Stimulated activated memory B cell treated with anti-CD40 and anti-IgM and Interleukin-4, amounts not matched to agents 10 μg/mL and 1 μg/mL and 100 μg/mL, for 72 hours (primary cell): ENCODE measurements around the gene C6.
"Not testable (repeated sequence)": the region's sequence is repeated elsewhere in the genome, so short reads cannot be mapped to it uniquely, and the experiment has no call there.

Source experiments
- ATAC-seq: fragments of 150-1000 bp; cut with Tn5 transposase; 2 replicates; pipeline ENCODE4 v1.10.0; 2021
- H3K27ac Mint-ChIP-seq: one replicate; pipeline ENCODE4 v1.8.0; 2022; ENCODE audit warnings: mild to moderate bottlenecking, mixed read lengths
- H3K27me3 Mint-ChIP-seq: one replicate; pipeline ENCODE4 v1.8.0; 2022; ENCODE audit warnings: mixed read lengths
- H3K36me3 Mint-ChIP-seq: one replicate; pipeline ENCODE4 v1.8.0; 2022; ENCODE audit warnings: mixed read lengths
- H3K4me1 Mint-ChIP-seq: one replicate; pipeline ENCODE4 v1.8.0; 2022; ENCODE audit warnings: mixed read lengths
- H3K4me3 Mint-ChIP-seq: one replicate; pipeline ENCODE4 v1.8.0; 2022; ENCODE audit warnings: mild to moderate bottlenecking, moderate library complexity, mixed read lengths
- H3K9me3 Mint-ChIP-seq: one replicate; pipeline ENCODE4 v1.8.0; 2022; ENCODE audit warnings: mixed read lengths

C6 gene

DNA sequence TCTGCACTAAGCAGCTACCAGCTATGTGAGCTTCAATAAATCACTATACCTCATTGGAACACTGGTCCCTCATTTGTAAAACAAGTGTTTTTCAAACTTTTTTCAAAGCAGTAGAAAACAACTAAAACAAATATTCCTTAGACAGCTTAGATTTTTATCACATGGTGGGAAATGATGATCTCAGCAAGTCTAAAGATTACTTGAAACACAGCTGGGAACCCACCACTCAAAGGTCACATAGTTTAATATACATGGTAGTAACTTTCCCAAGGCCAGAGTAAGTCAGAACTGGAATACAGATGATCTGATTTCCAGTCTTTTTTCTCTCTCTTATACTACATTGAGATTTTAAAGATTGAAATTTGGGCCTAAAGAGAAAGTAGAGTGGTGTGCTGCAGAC lies 850 bp upstream of the C6 start:
- Mint-ChIP-seq H3K36me3 (no peaks in the 10 kb centered on the region), H3K9me3 (peaks cover 4% of the 10 kb centered on the region), H3K27ac (no peak overlapping the region), H3K4me3 (no peak overlapping the region), H3K27me3 (no peaks in the 10 kb centered on the region), H3K4me1 (no peaks in the 10 kb centered on the region)
- ATAC-seq: no peak

DNA sequence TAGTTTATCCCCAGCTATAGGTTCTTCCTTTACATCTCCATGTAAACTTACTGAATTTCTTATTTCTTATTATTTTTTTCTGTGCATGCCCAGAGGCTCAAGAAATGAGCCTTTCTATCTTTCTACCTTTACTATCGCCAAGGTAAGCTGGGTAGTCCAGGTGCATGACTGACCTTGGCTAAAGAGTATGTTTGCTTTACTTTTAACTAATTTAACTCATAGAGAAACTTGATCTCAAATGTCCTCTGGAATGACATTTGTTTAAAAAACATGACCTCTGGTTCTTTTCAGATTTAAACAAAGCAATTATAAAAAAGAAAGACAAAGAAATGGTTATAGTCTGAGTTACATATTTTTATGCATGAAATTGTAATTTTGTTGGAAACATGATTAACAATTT lies 397 bp downstream of the C6 start:
- Mint-ChIP-seq H3K4me1 (no peaks in the 10 kb centered on the region), H3K27ac (no peak overlapping the region), H3K36me3 (no peaks in the 10 kb centered on the region), H3K9me3 (peaks cover 4% of the 10 kb centered on the region), H3K4me3 (no peak overlapping the region), H3K27me3 (no peaks in the 10 kb centered on the region)
- no peak for ATAC-seq

DNA sequence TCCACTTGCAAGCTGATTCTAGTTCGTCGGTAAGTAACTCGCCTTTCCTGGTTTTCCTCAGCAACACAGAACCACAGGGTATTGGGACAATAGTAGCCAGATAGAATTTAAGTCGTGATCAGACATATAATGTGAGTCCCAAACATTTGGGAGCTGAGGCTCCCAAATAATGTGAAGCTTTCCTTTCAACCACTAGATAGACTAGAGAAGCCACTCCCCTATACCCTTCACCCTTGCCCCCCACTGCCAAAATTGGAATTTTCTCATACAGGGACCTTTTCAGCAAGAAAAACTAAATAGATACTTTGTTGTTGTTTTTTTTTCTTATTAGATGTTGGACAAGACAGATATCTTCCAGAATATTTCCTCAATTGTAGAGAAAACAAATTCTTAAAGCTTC lies 1.9 kb downstream of the C6 start:
- Mint-ChIP-seq H3K4me3 (no peak overlapping the region), H3K9me3 (peaks cover 4% of the 10 kb centered on the region), H3K27ac (no peak overlapping the region), H3K27me3 (no peaks in the 10 kb centered on the region), H3K4me1 (no peaks in the 10 kb centered on the region), H3K36me3 (no peaks in the 10 kb centered on the region)
- no peak for ATAC-seq

DNA sequence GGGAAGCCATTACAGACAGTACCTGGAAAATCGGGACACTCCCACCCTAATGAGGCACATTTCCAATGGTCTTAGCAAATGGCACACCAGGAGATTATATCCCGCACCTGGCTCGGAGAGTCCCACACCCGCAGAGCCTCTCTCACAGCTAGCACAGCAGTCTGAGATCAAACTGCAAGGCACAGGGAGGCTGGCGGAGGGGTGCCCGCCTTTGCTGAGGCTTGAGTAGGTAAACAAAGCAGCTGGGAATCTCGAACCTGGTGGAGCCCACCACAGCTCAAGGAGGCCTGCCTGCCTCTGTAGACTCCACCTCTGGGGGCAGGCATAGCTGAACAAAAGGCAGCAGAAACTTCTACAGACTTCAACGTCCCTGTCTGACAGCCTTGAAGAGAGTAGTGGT lies 7.9 kb downstream of the C6 start:
- ATAC-seq, H3K4me1 Mint-ChIP-seq, H3K27ac Mint-ChIP-seq, H3K27me3 Mint-ChIP-seq, H3K9me3 Mint-ChIP-seq, H3K36me3 Mint-ChIP-seq, H3K4me3 Mint-ChIP-seq: not testable (repeated sequence)

DNA sequence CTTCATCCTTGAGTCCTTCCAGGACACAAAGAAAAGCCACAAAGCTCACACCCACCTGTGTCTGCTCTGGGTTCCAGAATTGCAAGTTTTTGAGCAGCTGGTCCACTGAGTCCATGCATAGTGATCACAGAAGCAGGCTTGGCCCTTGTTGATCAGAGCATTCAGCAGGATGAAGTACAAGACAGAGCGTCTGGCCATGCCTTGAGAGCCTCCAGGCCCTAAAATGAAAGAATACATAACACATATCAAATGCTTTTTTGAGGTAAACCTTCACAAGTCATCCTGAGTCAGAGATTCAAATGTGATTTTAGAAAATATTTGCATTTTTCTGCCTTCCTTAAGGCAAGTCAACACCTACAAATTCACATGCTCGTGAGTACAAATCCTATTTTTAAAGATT lies 10.3 kb downstream of the C6 start:
- H3K27me3 Mint-ChIP-seq: no peaks in the 10 kb centered on the region
- no peaks in the 10 kb centered on the region for H3K36me3 Mint-ChIP-seq
- H3K9me3 Mint-ChIP-seq: no peaks in the 10 kb centered on the region
- H3K27ac Mint-ChIP-seq: no peak overlapping the region
- no peaks in the 10 kb centered on the region for H3K4me1 Mint-ChIP-seq
- H3K4me3 Mint-ChIP-seq: no peak overlapping the region
- no peak for ATAC-seq

DNA sequence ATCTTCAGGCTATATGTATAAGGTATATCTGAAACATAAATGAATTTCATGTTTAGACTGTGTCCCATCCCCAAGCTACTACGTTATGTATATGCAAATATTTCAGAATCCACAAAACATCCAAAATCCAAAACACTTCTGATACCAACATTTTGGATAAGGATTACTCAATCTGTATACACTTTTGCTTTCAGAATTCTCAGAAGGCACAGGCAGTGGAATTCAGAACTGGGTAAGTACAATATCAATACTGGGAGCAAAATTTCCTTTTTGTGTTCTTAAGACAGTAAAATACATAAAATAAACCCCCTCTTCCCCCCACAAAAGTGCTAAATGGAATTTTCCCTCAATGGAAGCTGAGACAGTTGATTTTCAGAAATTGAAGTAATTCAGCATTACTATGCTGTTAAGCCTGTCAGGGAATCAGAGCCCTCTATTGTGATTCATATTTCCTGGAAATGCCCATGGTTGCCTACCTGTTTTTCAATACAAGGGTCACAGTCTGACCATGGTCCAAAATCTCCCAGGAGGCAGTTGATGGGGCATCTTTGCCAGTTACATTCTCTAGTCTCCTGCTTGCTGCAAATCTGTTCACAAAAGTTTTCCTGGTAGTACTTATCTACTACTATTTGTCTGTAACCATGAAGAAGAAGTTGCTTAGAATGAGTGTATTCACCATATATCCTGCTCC lies 12.1 kb downstream of the C6 start:
- Mint-ChIP-seq H3K27ac (no peak overlapping the region), H3K36me3 (no peaks in the 10 kb centered on the region)

DNA sequence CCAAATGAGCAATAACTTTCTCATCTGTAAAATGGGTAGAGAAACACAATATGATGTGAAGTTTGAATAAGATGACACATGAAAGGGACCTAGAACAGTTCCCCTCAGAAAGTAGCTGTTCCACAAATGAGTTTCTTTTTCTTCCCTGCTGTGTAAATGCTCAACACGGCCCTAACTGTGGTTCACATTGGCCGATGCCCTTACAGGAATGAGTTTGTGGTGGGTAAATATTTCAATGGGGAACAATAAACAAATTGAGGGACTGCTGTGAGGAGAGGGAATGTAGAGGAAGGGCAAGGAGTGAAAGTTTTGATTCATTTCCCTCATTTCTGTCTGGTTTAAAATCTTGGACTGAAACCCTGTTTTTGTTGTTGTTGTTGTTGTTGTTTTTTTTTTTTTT lies 12.8 kb downstream of the C6 start:
- no peaks in the 10 kb centered on the region for H3K4me1 Mint-ChIP-seq
- no peak overlapping the region for H3K4me3 Mint-ChIP-seq
- no peaks in the 10 kb centered on the region for H3K27me3 Mint-ChIP-seq
- no peaks in the 10 kb centered on the region for H3K36me3 Mint-ChIP-seq
- peaks cover 3% of the 10 kb centered on the region for H3K9me3 Mint-ChIP-seq
- H3K27ac Mint-ChIP-seq: no peak overlapping the region
- no peak for ATAC-seq

More for the DNA sequence above, 12.1 kb downstream of the C6 start:
- no peak overlapping the region for H3K4me3 Mint-ChIP-seq
- no peaks in the 10 kb centered on the region for H3K27me3 Mint-ChIP-seq
- H3K4me1 Mint-ChIP-seq: no peaks in the 10 kb centered on the region
- ATAC-seq: no peak
- peaks cover 3% of the 10 kb centered on the region for H3K9me3 Mint-ChIP-seq

DNA sequence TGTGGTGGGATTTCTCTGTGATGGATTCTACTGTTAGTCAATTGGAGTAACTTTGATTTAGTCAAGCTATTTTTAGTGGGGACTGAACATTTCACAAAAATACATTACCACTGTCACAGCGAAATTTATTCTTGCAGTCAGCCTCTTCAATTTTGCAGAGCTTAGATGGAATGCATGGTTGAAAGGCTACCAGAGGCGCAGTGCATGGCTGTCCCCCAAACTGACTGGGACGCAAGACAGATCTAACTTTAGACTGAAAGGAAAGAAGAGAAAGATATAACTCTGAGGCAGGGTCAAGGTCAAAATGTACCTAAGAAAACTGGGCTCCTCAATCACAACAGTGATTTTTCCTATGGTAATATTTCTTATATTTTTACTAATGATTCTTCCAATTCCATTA lies 13.7 kb downstream of the C6 start:
- Mint-ChIP-seq H3K27me3 (no peaks in the 10 kb centered on the region), H3K9me3 (peaks cover 3% of the 10 kb centered on the region), H3K36me3 (no peaks in the 10 kb centered on the region), H3K4me3 (no peak overlapping the region), H3K4me1 (no peaks in the 10 kb centered on the region), H3K27ac (no peak overlapping the region)
- ATAC-seq: no peak

DNA sequence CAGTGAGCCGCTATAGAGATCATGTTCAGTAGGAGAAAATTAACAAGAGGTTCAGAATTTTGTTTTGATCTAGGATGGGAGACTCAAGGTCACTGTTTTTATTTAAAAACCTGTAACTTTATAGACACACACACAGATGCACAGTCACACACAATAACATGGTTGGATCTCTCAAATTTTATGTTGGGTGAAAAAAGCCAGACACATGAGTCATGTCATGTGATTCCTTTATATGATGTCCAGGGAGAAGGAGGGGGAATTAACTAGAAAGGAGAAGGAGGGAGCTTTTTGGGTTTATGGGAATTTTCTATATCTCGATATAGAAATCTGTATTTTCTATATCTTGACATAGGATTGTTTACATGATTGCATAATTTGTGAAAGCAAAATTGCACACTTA lies 17.1 kb downstream of the C6 start:
- no peaks in the 10 kb centered on the region for H3K4me1 Mint-ChIP-seq
- H3K36me3 Mint-ChIP-seq: no peaks in the 10 kb centered on the region
- no peak overlapping the region for H3K27ac Mint-ChIP-seq
- no peak overlapping the region for H3K4me3 Mint-ChIP-seq
- no peaks in the 10 kb centered on the region for H3K27me3 Mint-ChIP-seq
- peaks cover 3% of the 10 kb centered on the region for H3K9me3 Mint-ChIP-seq
- ATAC-seq: no peak

DNA sequence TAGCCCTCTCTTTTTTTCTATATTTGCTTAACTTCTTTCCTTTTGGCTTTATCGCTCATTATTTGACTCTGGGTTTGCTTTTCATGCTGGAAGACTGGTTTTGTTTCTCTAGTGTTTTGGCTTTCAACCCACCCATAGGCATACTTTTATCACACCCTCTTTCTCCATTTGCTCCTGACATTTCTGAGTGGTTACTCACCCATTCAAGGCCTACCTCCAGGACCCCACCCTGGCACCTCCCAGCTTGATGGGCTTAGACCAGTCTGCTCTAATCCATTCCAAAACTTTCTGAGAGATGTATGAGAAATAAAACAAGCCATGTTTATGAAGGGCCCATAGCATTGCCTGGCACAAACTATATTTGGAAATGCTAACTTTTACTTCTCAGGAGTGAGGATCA lies 18.1 kb downstream of the C6 start:
- Mint-ChIP-seq H3K27ac (no peak overlapping the region), H3K9me3 (peaks cover 3% of the 10 kb centered on the region), H3K36me3 (no peaks in the 10 kb centered on the region), H3K4me3 (no peak overlapping the region), H3K27me3 (no peaks in the 10 kb centered on the region), H3K4me1 (no peaks in the 10 kb centered on the region)
- ATAC-seq: no peak

DNA sequence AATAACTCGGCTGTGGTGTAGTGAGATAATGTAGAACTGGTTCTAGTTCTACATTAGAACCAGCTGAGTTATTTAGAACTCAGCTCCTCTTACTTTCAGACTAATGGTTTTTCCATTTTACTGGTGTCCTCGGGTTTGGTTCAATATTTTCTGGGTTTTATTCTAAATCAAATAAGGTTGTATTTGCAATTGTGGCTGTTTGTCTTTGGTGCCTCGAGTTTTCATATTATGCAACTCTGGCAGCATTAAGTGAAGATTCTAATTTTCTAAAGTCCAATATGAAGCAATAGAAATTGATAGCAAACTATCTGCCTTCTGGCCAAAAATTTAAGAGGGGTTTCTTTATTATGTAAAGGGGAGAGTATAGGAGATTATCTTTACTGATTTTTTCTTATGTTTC lies 19.0 kb downstream of the C6 start:
- no peak overlapping the region for H3K27ac Mint-ChIP-seq
- no peaks in the 10 kb centered on the region for H3K27me3 Mint-ChIP-seq
- no peak overlapping the region for H3K4me3 Mint-ChIP-seq
- H3K9me3 Mint-ChIP-seq: peaks cover 6% of the 10 kb centered on the region
- H3K4me1 Mint-ChIP-seq: no peaks in the 10 kb centered on the region
- no peaks in the 10 kb centered on the region for H3K36me3 Mint-ChIP-seq
- no peak for ATAC-seq

DNA sequence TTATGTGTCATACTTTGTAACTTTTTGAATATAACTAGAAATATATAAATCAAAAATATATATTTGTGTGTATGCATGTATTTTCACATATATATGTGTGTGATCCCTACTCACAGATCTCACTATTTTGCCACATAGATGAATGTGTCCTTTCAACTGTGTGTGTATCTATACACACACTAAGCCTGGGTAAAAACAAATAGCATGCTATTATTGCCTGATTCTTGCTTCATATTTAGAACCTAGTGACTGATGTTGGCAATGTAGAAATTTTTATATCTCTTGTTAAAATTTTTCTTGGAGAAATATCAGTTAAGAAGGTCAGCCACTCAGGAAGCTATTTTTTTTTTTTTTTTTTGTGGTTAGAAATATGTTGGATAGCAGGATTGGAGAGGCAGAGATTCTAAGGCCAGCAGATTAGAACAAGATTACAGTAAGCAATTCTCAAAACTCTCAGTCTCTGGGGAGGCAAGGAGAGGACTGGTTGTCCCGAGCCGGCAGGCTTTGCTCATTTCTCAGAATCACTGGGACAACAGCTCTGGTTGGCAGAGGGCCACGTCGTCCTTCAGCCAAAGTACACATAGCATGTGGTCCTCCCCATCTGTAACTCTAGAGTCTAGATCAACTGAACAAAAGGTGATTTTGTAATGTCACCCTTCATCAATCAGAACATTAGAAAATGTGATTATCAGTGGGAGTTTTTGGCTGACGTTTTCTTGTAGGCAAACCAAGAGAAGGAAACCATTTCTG lies 19.7 kb downstream of the C6 start:
- Mint-ChIP-seq H3K4me3 (no peak overlapping the region), H3K4me1 (no peaks in the 10 kb centered on the region), H3K27me3 (no peaks in the 10 kb centered on the region), H3K27ac (no peak overlapping the region), H3K36me3 (no peaks in the 10 kb centered on the region), H3K9me3 (peaks cover 6% of the 10 kb centered on the region)
- ATAC-seq: no peak

DNA sequence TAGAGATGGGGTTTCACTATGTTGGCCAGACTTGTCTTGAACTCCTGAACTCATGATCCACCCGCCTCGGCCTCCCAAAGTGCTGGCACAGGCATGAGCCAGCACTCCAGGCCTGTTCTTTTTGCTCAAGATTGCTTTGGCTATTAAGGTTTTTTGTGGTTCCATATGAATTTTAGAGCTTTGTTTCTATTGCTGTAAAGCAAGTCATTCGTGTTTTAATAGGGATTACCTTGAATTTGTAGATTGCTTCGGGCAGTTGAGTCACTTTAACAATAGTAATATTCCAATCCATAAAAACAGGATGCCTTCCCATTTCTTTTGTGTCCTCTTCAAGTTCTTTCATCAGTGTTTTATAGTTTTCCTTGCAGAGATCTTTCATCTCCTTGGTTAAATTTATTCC lies 22.1 kb downstream of the C6 start:
- H3K27ac Mint-ChIP-seq: no peak overlapping the region
- H3K36me3 Mint-ChIP-seq: no peaks in the 10 kb centered on the region
- no peaks in the 10 kb centered on the region for H3K4me1 Mint-ChIP-seq
- no peak for ATAC-seq
- H3K9me3 Mint-ChIP-seq: peaks cover 3% of the 10 kb centered on the region
- H3K4me3 Mint-ChIP-seq: no peak overlapping the region
- no peaks in the 10 kb centered on the region for H3K27me3 Mint-ChIP-seq

DNA sequence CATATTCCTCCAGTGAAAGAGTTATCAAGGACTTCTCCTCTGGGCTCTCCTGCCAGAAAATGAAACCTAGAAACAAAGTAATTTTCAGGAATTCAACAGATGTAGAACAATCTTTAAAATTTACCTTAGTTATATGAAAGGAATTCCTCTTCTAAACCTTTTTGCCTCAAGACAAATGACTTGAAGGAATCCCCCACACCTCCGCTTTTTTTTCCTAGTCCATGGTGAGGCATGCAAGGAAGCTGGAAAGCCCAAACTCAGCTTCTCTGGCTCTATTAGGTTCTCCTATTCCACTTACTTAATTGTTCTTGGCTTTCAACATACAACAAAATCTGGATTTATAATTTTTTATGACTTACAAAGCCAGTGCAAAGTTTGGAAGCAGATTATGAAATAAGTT lies 27.2 kb downstream of the C6 start:
- Mint-ChIP-seq H3K27me3 (no peaks in the 10 kb centered on the region), H3K4me1 (no peaks in the 10 kb centered on the region), H3K36me3 (no peaks in the 10 kb centered on the region), H3K27ac (no peak overlapping the region), H3K9me3 (peaks cover 3% of the 10 kb centered on the region), H3K4me3 (no peak overlapping the region)
- no peak for ATAC-seq

DNA sequence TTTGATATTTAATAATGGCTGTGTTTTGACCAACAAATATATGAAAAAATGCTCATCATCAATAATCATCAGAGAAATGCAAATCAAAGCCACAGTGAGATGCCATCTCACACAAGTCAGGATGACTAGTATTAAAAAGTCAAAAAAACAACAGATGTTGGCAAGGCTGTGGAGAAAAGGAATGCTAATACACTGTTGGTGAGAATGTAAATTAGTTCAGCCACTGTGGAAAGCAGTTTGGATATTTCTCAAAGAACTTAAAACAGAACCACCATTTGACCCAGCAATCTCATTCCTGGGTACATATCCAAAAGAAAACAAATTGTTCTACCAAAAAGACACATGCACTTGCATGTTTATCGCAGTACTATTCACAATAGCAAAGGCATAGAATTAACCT lies 30.0 kb downstream of the C6 start:
- ATAC-seq, H3K27me3 Mint-ChIP-seq: not testable (repeated sequence)

DNA sequence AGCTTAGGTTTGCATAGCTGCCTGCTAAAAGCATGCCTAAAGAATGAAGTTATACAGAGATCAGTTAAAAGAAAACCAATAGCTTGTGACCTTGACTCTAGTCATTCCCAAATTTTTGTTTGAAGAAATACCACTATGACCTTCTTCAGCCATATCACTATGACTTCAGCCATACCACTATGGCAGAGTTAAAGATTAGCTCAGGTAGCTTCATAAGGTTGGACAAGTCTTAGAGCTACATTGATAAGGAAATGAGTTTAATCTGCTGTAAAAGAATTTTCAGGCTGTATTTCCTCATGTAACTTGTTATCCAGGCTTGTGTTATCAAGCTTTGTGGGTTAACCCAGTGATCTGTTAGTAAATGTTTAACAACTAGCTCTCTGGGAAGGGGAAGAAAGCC lies 30.7 kb downstream of the C6 start:
- H3K9me3 Mint-ChIP-seq: no peaks in the 10 kb centered on the region
- H3K36me3 Mint-ChIP-seq: no peaks in the 10 kb centered on the region
- no peak for ATAC-seq
- H3K27me3 Mint-ChIP-seq: no peaks in the 10 kb centered on the region
- H3K4me1 Mint-ChIP-seq: no peaks in the 10 kb centered on the region
- H3K27ac Mint-ChIP-seq: no peak overlapping the region
- H3K4me3 Mint-ChIP-seq: no peak overlapping the region

More for the DNA sequence above, 30.0 kb downstream of the C6 start:
- H3K27ac Mint-ChIP-seq, H3K9me3 Mint-ChIP-seq, H3K36me3 Mint-ChIP-seq, H3K4me1 Mint-ChIP-seq, H3K4me3 Mint-ChIP-seq: not testable (repeated sequence)
